ENCODE data around the gene VGLL3.

The VGLL3 gene

GRCh38 chr3:86948822-86949221 lies 42.1 kb downstream of the VGLL3 start:
- DNase-seq = no peak

GRCh38 chr3:86942206-86942605 lies 48.7 kb downstream of the VGLL3 start:
- DNase-seq = no peak

- no peak for DNase-seq
These were observed 52.4 kb downstream of the VGLL3 start for GRCh38 chr3:86938416-86939105.

- DNase-seq = no peak
These were observed 53.6 kb downstream of the VGLL3 start for GRCh38 chr3:86937306-86937791.

GRCh38 chr3:86934851-86935250 lies 56.1 kb downstream of the VGLL3 start:
- DNase-seq = no peak

GRCh38 chr3:86930831-86931230 lies 60.1 kb downstream of the VGLL3 start:
- DNase-seq = no peak

GRCh38 chr3:86930181-86930580 lies 60.8 kb downstream of the VGLL3 start:
- no peak for DNase-seq

GRCh38 chr3:86929046-86929445 lies 61.9 kb downstream of the VGLL3 start:
- peak; percentile 52 for DNase-seq

GRCh38 chr3:86923071-86923491 lies 67.9 kb downstream of the VGLL3 start:
- no peak for DNase-seq

- DNase-seq = no peak
These were observed 68.8 kb downstream of the VGLL3 start for GRCh38 chr3:86921971-86922680.

- no peak for DNase-seq
These were observed 76.3 kb downstream of the VGLL3 start for GRCh38 chr3:86914670-86915069.

- DNase-seq = no peak
These were observed 77.8 kb downstream of the VGLL3 start for GRCh38 chr3:86913160-86913559.

GRCh38 chr3:86895202-86895601 lies 95.7 kb downstream of the VGLL3 start:
- no peak for DNase-seq

- DNase-seq = peak; percentile 85
These were observed 100.1 kb downstream of the VGLL3 start for GRCh38 chr3:86890741-86891396.
